Measurements from ENCODE around the gene IFI6. TPM values are rescaled to one million over a fixed set of nuclear protein-coding genes. Genes with fewer than 3 reads are reported as not detected.
"Not testable (repeated sequence)": the region's sequence is repeated elsewhere in the genome, so short reads cannot be mapped to it uniquely, and the experiment has no call there.

Gene IFI6
- total RNA-seq, 6 experiments from 2014 or later = 9.5 to 45.7 (median 33.2) TPM

GRCh38 chr1:27622828-27623227 is 49.2 kb downstream of the IFI6 start:
- Histone ChIP-seq H3K27me3 (no peaks in the 10 kb centered on the region), H3K36me3 (no peaks in the 10 kb centered on the region), H3K4me3 (no peak overlapping the region), H3K27ac (no peak overlapping the region), H3K9me3 (no peaks in the 10 kb centered on the region), H3K4me1 (no peaks in the 10 kb centered on the region)
- DNase-seq (no peak), ATAC-seq (no peak)
- WGBS (ENCODE audit: insufficient coverage, low coverage, low lambda C conversion rate, missing lambda C conversion rate) = no CpG with 5 or more reads among the region's 4 CpGs
- intact Hi-C loops (cut with DNase I) = no loop called here
- TF ChIP-seq POLR2A (IDR thresholded peaks at IDR 0.05) (no peak), CTCF (IDR thresholded peaks at IDR 0.05) (no peak)

GRCh38 chr1:27621051-27621920 is 50.7 kb downstream of the IFI6 start:
- 37% methylated on average over 5 of the region's 7 CpGs for WGBS (ENCODE audit: insufficient coverage, low coverage, low lambda C conversion rate, missing lambda C conversion rate)
- intact Hi-C loops (cut with DNase I) = no loop called here
- no peak overlapping the region for H3K4me3 ChIP-seq
- ATAC-seq (peak in 1 of 4 donors; percentile 24), DNase-seq (no peak)
- TF ChIP-seq POLR2A (IDR thresholded peaks at IDR 0.05) (no peak), CTCF (IDR thresholded peaks at IDR 0.05) (no peak)
- no peaks in the 10 kb centered on the region for H3K36me3 ChIP-seq
- H3K27ac ChIP-seq = no peak overlapping the region
- H3K9me3 ChIP-seq = no peaks in the 10 kb centered on the region
- no peaks in the 10 kb centered on the region for H3K4me1 ChIP-seq
- H3K27me3 ChIP-seq = no peaks in the 10 kb centered on the region

- not testable (repeated sequence) for H3K4me1 ChIP-seq
- intact Hi-C loops (cut with DNase I) = loop anchor here in 1 of 2 donors (5.0 kb wide), 1 partner anchor 37 kb away; no protein-coding TSS in a partner anchor
- 84% methylated on average over 6 of the region's 7 CpGs for WGBS (ENCODE audit: insufficient coverage, low coverage, low lambda C conversion rate, missing lambda C conversion rate)
Observed at GRCh38 chr1:27619782-27620438, 52.1 kb downstream of the IFI6 start.

GRCh38 chr1:27618341-27619082 is 53.5 kb downstream of the IFI6 start:
- no peaks in the 10 kb centered on the region for H3K9me3 ChIP-seq
- no peaks in the 10 kb centered on the region for H3K27me3 ChIP-seq
- intact Hi-C loops (cut with DNase I) = loop anchor here in 1 of 2 donors (5.0 kb wide), 1 partner anchor 39 kb away; no protein-coding TSS in a partner anchor
- DNase-seq (no peak), ATAC-seq (peak in 2 of 4 donors; percentile 45 to 61)
- TF ChIP-seq CTCF (IDR thresholded peaks at IDR 0.05) (no peak), POLR2A (IDR thresholded peaks at IDR 0.05) (no peak)
- H3K4me3 ChIP-seq = no peak overlapping the region
- WGBS (ENCODE audit: insufficient coverage, low coverage, low lambda C conversion rate, missing lambda C conversion rate) = 68% methylated on average over 14 of the region's 14 CpGs
- no peak overlapping the region for H3K27ac ChIP-seq
- no peaks in the 10 kb centered on the region for H3K36me3 ChIP-seq
- no peaks in the 10 kb centered on the region for H3K4me1 ChIP-seq

More at GRCh38 chr1:27619782-27620438, 52.1 kb downstream of the IFI6 start:
- not testable (repeated sequence) for H3K27me3 ChIP-seq, H3K9me3 ChIP-seq, ATAC-seq, DNase-seq, H3K36me3 ChIP-seq, H3K4me3 ChIP-seq, H3K27ac ChIP-seq

Data from right lobe of liver (tissue), 6 donors.